ENCODE measurements around the gene CSTF2T. TPM values are rescaled to one million over a fixed set of nuclear protein-coding genes. Genes with fewer than 3 reads are reported as not detected.

CSTF2T gene
- total and polyA plus RNA-seq, 2 donors (not counting 1 experiment from before 2014, with no cell fraction given), result 4.5 to 36.4 TPM

- Histone ChIP-seq H3K36me3 (replicated peaks in 1 of 2; ENCODE audit: control extremely low read depth in 1 of 2, control insufficient read depth in 1 of 2, extremely low read depth in 1 of 2, insufficient read depth in 2 of 2, low read length in 1 of 2) (no peaks in the 10 kb centered on the region), H3K79me2 (ENCODE audit: control insufficient read depth, insufficient read depth, low read length) (no peaks in the 10 kb centered on the region), H3K27ac (ENCODE audit: low read length in 2 of 2) (no peak overlapping the region), H3K4me1 (ENCODE audit: control insufficient read depth in 2 of 2, insufficient read depth in 2 of 2, low read length in 2 of 2) (no peaks in the 10 kb centered on the region), H3K9ac (ENCODE audit: low read length) (no peak overlapping the region), H2AFZ (ENCODE audit: insufficient read depth, low read depth, low read length, poor library complexity, severe bottlenecking) (no peak overlapping the region), H3K27me3 (replicated peaks in 1 of 4; ENCODE audit: control extremely low read depth in 1 of 4, control insufficient read depth in 3 of 4, insufficient read depth in 4 of 4, low read length in 3 of 4) (no peaks in the 10 kb centered on the region), H3K4me3 (ENCODE audit: control extremely low read depth in 1 of 5, extremely low read depth in 1 of 5, insufficient read depth in 1 of 5, low read depth in 2 of 5, low read length in 4 of 5) (no peak overlapping the region), H4K20me1 (ENCODE audit: control insufficient read depth, insufficient read depth, low read length, poor library complexity, severe bottlenecking) (no peaks in the 10 kb centered on the region), H3K4me2 (replicated peaks; ENCODE audit: low read depth, low read length, poor library complexity, severe bottlenecking) (no peak overlapping the region), H3K9me3 (ENCODE audit: control extremely low read depth in 1 of 3, control insufficient read depth in 2 of 3, insufficient read depth in 1 of 3, low read length in 2 of 3) (no peaks in the 10 kb centered on the region)
- POLR2A ChIA-PET, result no interaction called here
- Mint-ChIP-seq H3K27me3 (peaks cover 7% of the 10 kb centered on the region), H3K9me3 (ENCODE audit: insufficient read depth) (no peaks in the 10 kb centered on the region), H3K4me3 (no peak overlapping the region), H3K27ac (no peak overlapping the region), H3K4me1 (no peaks in the 10 kb centered on the region)
- intact Hi-C loops (cut with micrococcal nuclease), result no loop called here
- TF ChIP-seq CTCF (IDR thresholded peaks at IDR 0.05) (no peak), EZH2 (IDR thresholded peaks at IDR 0.05; ENCODE audit: borderline replicate concordance, insufficient read depth, low read depth, low read length, poor library complexity, severe bottlenecking) (no peak)
- ATAC-seq (ENCODE audit: low read depth) (no peak), DNase-seq (no peak)
- WGBS (ENCODE audit: insufficient coverage), result no CpG with 5 or more reads among the region's 1 CpG
- CTCF ChIA-PET, result no interaction called here
Observed at GRCh38 chr10:51733057-51733456, 33.7 kb upstream of the CSTF2T start.

- Mint-ChIP-seq H3K9me3 (ENCODE audit: insufficient read depth) (no peaks in the 10 kb centered on the region), H3K4me1 (no peaks in the 10 kb centered on the region), H3K4me3 (no peak overlapping the region), H3K27me3 (peaks cover 7% of the 10 kb centered on the region), H3K27ac (no peak overlapping the region)
- H3K4me3 ChIP-seq (ENCODE audit: control extremely low read depth in 1 of 5, extremely low read depth in 1 of 5, insufficient read depth in 1 of 5, low read depth in 2 of 5, low read length in 4 of 5), result no peak overlapping the region
- no peak overlapping the region for H2AFZ ChIP-seq (ENCODE audit: insufficient read depth, low read depth, low read length, poor library complexity, severe bottlenecking)
- no peaks in the 10 kb centered on the region for H3K79me2 ChIP-seq (ENCODE audit: control insufficient read depth, insufficient read depth, low read length)
- WGBS (ENCODE audit: insufficient coverage), result 100% methylated on average over 1 of the region's 7 CpGs
- ATAC-seq (ENCODE audit: low read depth) (no peak), DNase-seq (no peak)
- H3K4me1 ChIP-seq (ENCODE audit: control insufficient read depth in 2 of 2, insufficient read depth in 2 of 2, low read length in 2 of 2), result no peaks in the 10 kb centered on the region
- H3K27me3 ChIP-seq (replicated peaks in 1 of 4; ENCODE audit: control extremely low read depth in 1 of 4, control insufficient read depth in 3 of 4, insufficient read depth in 4 of 4, low read length in 3 of 4), result no peaks in the 10 kb centered on the region
- ChIA-PET CTCF (no interaction called here), POLR2A (no interaction called here)
- intact Hi-C loops (cut with micrococcal nuclease), result no loop called here
- no peaks in the 10 kb centered on the region for H4K20me1 ChIP-seq (ENCODE audit: control insufficient read depth, insufficient read depth, low read length, poor library complexity, severe bottlenecking)
- no peaks in the 10 kb centered on the region for H3K36me3 ChIP-seq (replicated peaks in 1 of 2; ENCODE audit: control extremely low read depth in 1 of 2, control insufficient read depth in 1 of 2, extremely low read depth in 1 of 2, insufficient read depth in 2 of 2, low read length in 1 of 2)
- TF ChIP-seq EZH2 (IDR thresholded peaks at IDR 0.05; ENCODE audit: borderline replicate concordance, insufficient read depth, low read depth, low read length, poor library complexity, severe bottlenecking) (no peak), CTCF (IDR thresholded peaks at IDR 0.05) (no peak)
- H3K27ac ChIP-seq (ENCODE audit: low read length in 2 of 2), result no peak overlapping the region
- no peak overlapping the region for H3K9ac ChIP-seq (ENCODE audit: low read length)
- H3K9me3 ChIP-seq (ENCODE audit: control extremely low read depth in 1 of 3, control insufficient read depth in 2 of 3, insufficient read depth in 1 of 3, low read length in 2 of 3), result no peaks in the 10 kb centered on the region
- no peak overlapping the region for H3K4me2 ChIP-seq (replicated peaks; ENCODE audit: low read depth, low read length, poor library complexity, severe bottlenecking)
Observed at GRCh38 chr10:51729822-51730555, 30.6 kb upstream of the CSTF2T start.

All from B cell (primary cell).